GM12891 (cell line): ENCODE measurements around the gene CCL18.
"Not testable (repeated sequence)": the region's sequence is repeated elsewhere in the genome, so short reads cannot be mapped to it uniquely, and the experiment has no call there.

Source experiments
- DNase-seq: peaks from one replicate; pipeline ENCODE4 v3.0.0; 2011; ENCODE audit warnings: low spot score; ENCODE audit not compliant: insufficient read length
- FAIRE-seq: peaks from 2 replicates; lab custom pipeline; 2011; peaks lifted over from hg19 to GRCh38; lab: Jason Lieb, UNC
- PAX5 ChIP-seq: IDR thresholded peaks from 2 replicates; pipeline ENCODE4 v1.6.1; 2011; ENCODE audit warnings: low read length, moderate library complexity, mild to moderate bottlenecking; ENCODE audit not compliant: insufficient read depth, severe bottlenecking
- POLR2A ChIP-seq: IDR thresholded peaks from 2 replicates; pipeline ENCODE4 v1.6.1; 2011; ENCODE audit warnings: low read depth, low read length, control low read depth
- POLR2AphosphoS5 ChIP-seq: IDR thresholded peaks from 2 replicates; pipeline ENCODE4 v1.6.1; 2011; ENCODE audit warnings: low read depth, low read length, control low read depth
- POU2F2 ChIP-seq: IDR thresholded peaks from 2 replicates; pipeline ENCODE4 v1.6.1; 2011; ENCODE audit warnings: low read depth, mild to moderate bottlenecking, control low read depth, low read length, moderate library complexity
- SPI1 ChIP-seq: IDR thresholded peaks from 2 replicates; pipeline ENCODE4 v1.6.1; 2011; ENCODE audit warnings: low read depth, low read length, control low read depth
- TAF1 ChIP-seq: IDR thresholded peaks from 2 replicates; pipeline ENCODE4 v1.6.1; 2011; ENCODE audit warnings: low read depth, low read length, control low read depth

Gene CCL18

GRCh38 chr17:36117505-36118382 lies 53.7 kb downstream of the CCL18 start:
- FAIRE-seq (no peak), DNase-seq (no peak)
- TF ChIP-seq POU2F2, result no peak
- peak; percentile 57 for TF ChIP-seq SPI1

- DNase-seq (no peak), FAIRE-seq (no peak)
- TF ChIP-seq TAF1, result no peak
- no peak for TF ChIP-seq POLR2AphosphoS5
- peak; percentile 53 for TF ChIP-seq SPI1
These were observed 54.6 kb downstream of the CCL18 start for GRCh38 chr17:36118477-36119353.

- DNase-seq (no peak), FAIRE-seq (no peak)
- TF ChIP-seq POLR2A (no peak), SPI1 (no peak), POU2F2 (no peak), POLR2AphosphoS5 (no peak), TAF1 (no peak), PAX5 (no peak)
These were observed 56.1 kb downstream of the CCL18 start for GRCh38 chr17:36120221-36120620.

- FAIRE-seq, DNase-seq: not testable (repeated sequence)
These were observed 57.0 kb downstream of the CCL18 start for GRCh38 chr17:36121099-36121498.
